DOHH2 (cell line): ENCODE measurements around the gene ZNRF3.

Experiments used
- CTCF ChIP-seq: fragments of 200-600 bp; sonication (generic); IDR thresholded peaks from one replicate; pipeline ENCODE4 v1.5.1; 2014; ENCODE audit warnings: antibody characterized with exemption, mild to moderate bottlenecking, low read depth, low read length; ENCODE audit not compliant: poor library complexity, severe bottlenecking
- EZH2phosphoT487 ChIP-seq: fragments of 200-600 bp; sonication (generic); IDR thresholded peaks from 2 replicates; pipeline ENCODE4 v1.6.1; 2017; ENCODE audit warnings: borderline replicate concordance, mild to moderate bottlenecking, antibody characterized with exemption, low read length, moderate library complexity, mixed read lengths

GRCh38 chr22:28977060-28977459, 93.7 kb downstream of the ZNRF3 start:
- TF ChIP-seq CTCF (no peak), EZH2phosphoT487 (no peak)
